HepG2 (cell line): ENCODE measurements around the gene DPYSL3. TPM values are rescaled to one million over a fixed set of nuclear protein-coding genes. Genes with fewer than 3 reads are reported as not detected.

Experiments used
- ATAC-seq: fragments of 200-7000 bp; cut with Tn5 transposase; 3 replicates; pipeline ENCODE4 v1.9.1; 2020; ENCODE audit warnings: mild to moderate bottlenecking, moderate library complexity
- BruUV-seq: library from RNA; stranded (reverse); fragments of 400-500 nt; replicated peaks from 2 replicates; lab custom pipeline; 2021; lab: Mats Ljungman, UMichigan
- CTCF ChIA-PET: fragments of 300-600 bp; formaldehyde crosslinking; extraction: SDS; loops from one replicate; lab custom pipeline; 2021; ENCODE audit warnings: low total read pairs, inconsistent platforms, low intra/inter-chr PET ratio; lab: Yijun Ruan, JAX
- POLR2A ChIA-PET: fragments of 350-600 bp; sonication (Branson Sonifier 250); formaldehyde crosslinking; loops from one replicate; lab custom pipeline; 2020; ENCODE audit warnings: antibody characterized with exemption, inconsistent platforms; lab: Yijun Ruan, JAX
- DNase-seq: peaks from one replicate; pipeline ENCODE4 v3.0.0-alpha.2; 2015; ENCODE audit warnings: low spot score
- FAIRE-seq: peaks from 3 replicates; lab custom pipeline; 2011; peaks lifted over from hg19 to GRCh38; lab: Jason Lieb, UNC
- H2AFZ ChIP-seq: one replicate; pipeline ENCODE4 v1.6.1; 2011; ENCODE audit warnings: low read length, inconsistent platforms
- H3K27ac ChIP-seq: fragments of 300-600 bp; 3 replicates; pipeline ENCODE4 v1.8.0; 2011; ENCODE audit warnings: mixed run types, mild to moderate bottlenecking, mixed read lengths, low read length, inconsistent platforms; ENCODE audit not compliant: insufficient read depth; ENCODE audit errors: extremely low read length
- H3K27me3 ChIP-seq, 2 experiments: fragments of 200-600 bp in 1 of 2; 2 replicates in 1 of 2; 3 replicates in 1 of 2; pipeline versions ENCODE4 v1.6.0 to v1.8.0; 2011; ENCODE audit warnings: low read length in 2 of 2, mild to moderate bottlenecking in 2 of 2, moderate library complexity in 2 of 2, inconsistent platforms in 1 of 2; ENCODE audit not compliant: insufficient read depth in 2 of 2, control insufficient read depth in 1 of 2
- H3K36me3 ChIP-seq, 2 experiments: fragments of 200-600 bp in 1 of 2; replicated peaks in 1 of 2; 2 replicates in 1 of 2; 3 replicates in 1 of 2; pipeline versions ENCODE4 v1.5.1 to v1.8.0; 2011; ENCODE audit warnings: low read length in 2 of 2, inconsistent platforms in 1 of 2; ENCODE audit not compliant: insufficient read depth in 2 of 2, control insufficient read depth in 1 of 2
- H3K4me1 ChIP-seq: 2 replicates; pipeline ENCODE4 v1.5.1; 2012; ENCODE audit warnings: low read length, inconsistent platforms; ENCODE audit not compliant: insufficient read depth
- H3K4me2 ChIP-seq: 2 replicates; pipeline ENCODE4 v1.6.0; 2011; ENCODE audit warnings: low read depth, low read length, inconsistent platforms
- H3K4me3 ChIP-seq, 3 experiments: fragments of 200-600 bp in 1 of 3; sonication (generic), shearing (Covaris generic) in 1 of 3; replicated peaks in 1 of 3; 2 replicates each; pipeline ENCODE4 v1.5.1; 2011 to 2016; ENCODE audit warnings: low read length in 3 of 3, inconsistent platforms in 2 of 3, low read depth in 2 of 3, mild to moderate bottlenecking in 2 of 3, control low read depth in 1 of 3, mixed read lengths in 1 of 3; ENCODE audit not compliant: insufficient read depth in 1 of 3
- H3K79me2 ChIP-seq: one replicate; pipeline ENCODE4 v1.6.1; 2011; ENCODE audit warnings: low read length, inconsistent platforms; ENCODE audit not compliant: insufficient read depth
- H3K9ac ChIP-seq: 2 replicates; pipeline ENCODE4 v1.6.0; 2011; ENCODE audit warnings: mild to moderate bottlenecking, low read depth, low read length, inconsistent platforms; ENCODE audit not compliant: insufficient read depth
- H3K9me3 ChIP-seq: 2 replicates; pipeline ENCODE4 v1.5.1; 2012; ENCODE audit warnings: mild to moderate bottlenecking, low read length
- H4K20me1 ChIP-seq: 2 replicates; pipeline ENCODE4 v1.6.0; 2011; ENCODE audit warnings: inconsistent platforms, mild to moderate bottlenecking, low read length, moderate library complexity; ENCODE audit not compliant: insufficient read depth
- AGO2 ChIP-seq: fragments of 200-400 bp; formaldehyde crosslinking; optimal IDR thresholded peaks from 2 replicates; pipeline ENCODE3; 2017; ENCODE audit warnings: mild to moderate bottlenecking, low read depth, low read length, moderate library complexity
- GATAD1 ChIP-seq: IDR thresholded peaks from 2 replicates; pipeline ENCODE4 v1.6.1; 2016; ENCODE audit warnings: missing genetic modification reagents, missing compliant biosample characterization
- KLF6 ChIP-seq: IDR thresholded peaks from 2 replicates; pipeline ENCODE4 v1.8.0; 2016; ENCODE audit warnings: missing biosample characterization, missing genetic modification reagents
- MIXL1 ChIP-seq: IDR thresholded peaks from 2 replicates; pipeline ENCODE4 v1.6.1; 2016
- PHF20 ChIP-seq: sonication (generic); formaldehyde crosslinking; IDR thresholded peaks from 2 replicates; pipeline ENCODE4 v1.5.0; 2020; ENCODE audit warnings: mild to moderate bottlenecking, missing genetic modification reagents
- POLR2AphosphoS2 ChIP-seq: IDR thresholded peaks from 2 replicates; pipeline ENCODE4 v1.6.1; 2011; ENCODE audit warnings: low read depth, low read length, improper control_type of control experiment
- RAD51 ChIP-seq: fragments of 450-650 bp; IDR thresholded peaks from 2 replicates; pipeline ENCODE4 v1.6.1; 2016; ENCODE audit warnings: borderline replicate concordance
- SMARCE1 ChIP-seq: fragments of 450-650 bp; IDR thresholded peaks from 2 replicates; pipeline ENCODE4 v1.6.1; 2017; ENCODE audit warnings: borderline replicate concordance
- TERF1 ChIP-seq: sonication (generic); formaldehyde crosslinking; IDR thresholded peaks from 2 replicates; pipeline ENCODE4 v1.8.0; 2022; ENCODE audit warnings: mild to moderate bottlenecking, missing genetic modification reagents, moderate library complexity
- ZNF282 ChIP-seq: fragments of 450-650 bp; IDR thresholded peaks from 2 replicates; pipeline ENCODE4 v1.6.1; 2018; ENCODE audit not compliant: partially characterized antibody
- ZNF382 ChIP-seq: sonication (generic); formaldehyde crosslinking; IDR thresholded peaks from 2 replicates; pipeline ENCODE4 v1.5.0; 2020; ENCODE audit warnings: missing genetic modification reagents, mild to moderate bottlenecking, borderline replicate concordance
- ZNF619 ChIP-seq: sonication (generic); formaldehyde crosslinking; IDR thresholded peaks from 2 replicates; pipeline ENCODE4 v1.4.0; 2020; ENCODE audit warnings: mild to moderate bottlenecking, missing genetic modification reagents
- ZNF776 ChIP-seq: sonication (generic); formaldehyde crosslinking; IDR thresholded peaks from 2 replicates; pipeline ENCODE4 v1.4.0; 2020; ENCODE audit warnings: mild to moderate bottlenecking, missing genetic modification reagents
- WGBS: methylation state at CpG from one replicate; pipeline ENCODE4 v1.1.6; 2017; ENCODE audit warnings: low lambda C conversion rate; 5-methylcytosine and 5-hydroxymethylcytosine counted together
- in situ Hi-C: cut with HindIII; loops from 2 replicates; pipeline ENCODE4 v1.10.0; 2017; ENCODE audit warnings: low pct_unique_long_range_greater_than_20kb; ENCODE audit not compliant: extremely low pct_ligation_motif_present
- intact Hi-C: fragments of 100-400 bp; cut with micrococcal nuclease; formaldehyde crosslinking; loops from one replicate; pipeline ENCODE4 v1.10.0; 2022; ENCODE audit not compliant: unreplicated experiment
- polyA plus RNA-seq, 8 experiments: library from polyadenylated mRNA; depleted of rRNA in 3 of 8; stranded (reverse) in 7 of 8; unstranded in 1 of 8; fragments of >200 nt; fragmentation: Illumina TruSeq in 4 of 8; extraction: Trizol in 4 of 8; gene quantifications; 2 replicates each; pipeline versions ENCODE4 v1.2.1 to v1.2.3, GENCODE V29; 2011 to 2016; ENCODE audit warnings: low read depth in 4 of 8, missing spikeins in 1 of 8, mixed read lengths in 1 of 8; ENCODE audit not compliant: insufficient read depth in 1 of 8
- total RNA-seq, 5 experiments: library from RNA; depleted of rRNA; stranded (reverse); fragments of >200 nt; fragmentation: Illumina TruSeq; extraction: Trizol; gene quantifications; 2 replicates each; pipeline ENCODE4 v1.2.3, GENCODE V29; 2016; ENCODE audit warnings: low read depth in 1 of 5
- TF ChIP-seq, protein P1 (sequence below): sonication (generic); formaldehyde crosslinking; IDR thresholded peaks from 2 replicates; pipeline ENCODE4 v1.5.0; 2020; ENCODE audit warnings: mild to moderate bottlenecking, missing genetic modification reagents

DPYSL3 gene
- total and polyA plus RNA-seq, 2 of the 13 experiments (the other 11 are each of a cell fraction or from before 2014, with no cell fraction given), result 0.08 to 0.15 TPM

DNA sequence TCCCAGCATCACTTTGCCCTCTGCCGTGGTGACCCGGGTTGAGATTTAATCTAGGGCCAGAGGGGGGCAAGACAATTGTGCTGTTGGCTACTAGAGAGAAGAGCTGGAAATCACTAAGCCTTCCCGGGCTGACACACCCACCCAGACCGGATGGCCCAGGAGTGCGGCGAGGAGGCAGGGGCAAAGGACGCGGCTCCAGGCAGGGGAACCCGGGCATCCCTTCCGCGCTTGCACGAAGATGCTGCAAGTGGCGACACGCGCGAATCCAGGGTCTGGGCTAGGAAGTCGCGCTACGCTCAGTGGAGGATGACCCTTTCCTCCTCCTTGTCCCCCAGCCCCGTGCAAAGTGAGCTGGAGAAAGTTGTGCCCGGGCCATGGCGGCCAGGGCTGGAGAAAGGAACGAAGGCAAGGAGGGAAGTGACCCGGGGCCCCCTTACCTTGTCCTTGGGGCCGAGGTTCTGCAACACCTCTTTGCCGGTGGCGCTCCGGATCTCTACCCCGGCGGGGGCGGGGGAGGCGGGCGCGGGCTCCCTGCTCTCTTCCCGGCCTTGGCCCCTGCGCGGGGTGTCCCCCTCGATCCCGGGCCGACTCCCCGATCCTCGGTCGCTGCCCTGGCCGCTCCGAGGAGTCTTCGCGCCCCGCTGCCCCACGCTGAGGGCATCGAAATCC lies 693 bp downstream of the DPYSL3 start:
- Histone ChIP-seq H3K4me2 (no peak overlapping the region), H3K9ac (no peak overlapping the region)
- in situ Hi-C loops, result no loop called here

DNA sequence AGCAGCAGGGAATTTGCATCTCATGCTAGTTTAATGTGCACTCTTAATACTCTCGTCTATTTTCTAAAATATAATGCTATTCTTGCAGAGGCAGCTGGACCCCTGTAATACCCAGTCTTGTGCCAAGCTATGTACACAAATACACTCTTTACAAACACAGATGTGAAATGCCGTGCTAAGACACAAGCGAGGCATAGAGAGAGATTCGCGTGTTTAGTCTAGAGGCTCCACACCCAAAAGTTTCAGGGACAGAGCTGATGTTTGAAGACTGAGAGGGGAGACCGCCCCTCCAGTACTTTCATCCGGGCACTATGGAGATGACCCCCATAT lies 1.2 kb downstream of the DPYSL3 start:
- POLR2A ChIA-PET, result no interaction called here
- Histone ChIP-seq H3K9ac (no peak overlapping the region), H3K79me2 (no peaks in the 10 kb centered on the region)

More for the DNA sequence above, 693 bp downstream of the DPYSL3 start:
- FAIRE-seq, result no peak
- Histone ChIP-seq H2AFZ (no peak overlapping the region), H3K4me3 (no peak overlapping the region), H4K20me1 (no peaks in the 10 kb centered on the region), H3K27ac (no peak overlapping the region), H3K4me1 (no peaks in the 10 kb centered on the region), H3K9me3 (no peaks in the 10 kb centered on the region), H3K27me3 (peaks cover 0 to 23% of the 10 kb centered on the region in 2 experiments; a peak in 3 of 5 replicates), H3K79me2 (no peaks in the 10 kb centered on the region), H3K36me3 (no peaks in the 10 kb centered on the region)
- ChIA-PET CTCF (no interaction called here), POLR2A (no interaction called here)
- 53% methylated on average over 9 of the region's 50 CpGs for WGBS
- intact Hi-C loops, result no loop called here
- ATAC-seq, result no peak
- no TSS peak for BruUV-seq
- no peak for DNase-seq
- no peak for TF ChIP-seq PHF20 (CRISPR knock-in tag)

More for the DNA sequence above, 1.2 kb downstream of the DPYSL3 start:
- FAIRE-seq, result no peak
- Histone ChIP-seq H3K4me1 (no peaks in the 10 kb centered on the region), H3K4me2 (no peak overlapping the region), H3K27me3 (peaks cover 0 to 23% of the 10 kb centered on the region in 2 experiments; a peak in 3 of 5 replicates), H3K9me3 (no peaks in the 10 kb centered on the region), H3K27ac (no peak overlapping the region), H3K4me3 (no peak overlapping the region), H3K36me3 (no peaks in the 10 kb centered on the region), H2AFZ (no peak overlapping the region), H4K20me1 (no peaks in the 10 kb centered on the region)
- BruUV-seq, result no TSS peak
- TF ChIP-seq POLR2AphosphoS2 (no peak), AGO2 (no peak), GATAD1 (CRISPR knock-in tag) (no peak), ZNF776 (CRISPR knock-in tag) (no peak), ZNF619 (CRISPR knock-in tag) (no peak), ZNF382 (CRISPR knock-in tag) (no peak), MIXL1 (CRISPR knock-in tag) (no peak), TERF1 (CRISPR knock-in tag) (no peak), SMARCE1 (no peak), ZNF282 (no peak), KLF6 (CRISPR knock-in tag) (no peak), RAD51 (no peak)
- TF ChIP-seq, protein P1, sequence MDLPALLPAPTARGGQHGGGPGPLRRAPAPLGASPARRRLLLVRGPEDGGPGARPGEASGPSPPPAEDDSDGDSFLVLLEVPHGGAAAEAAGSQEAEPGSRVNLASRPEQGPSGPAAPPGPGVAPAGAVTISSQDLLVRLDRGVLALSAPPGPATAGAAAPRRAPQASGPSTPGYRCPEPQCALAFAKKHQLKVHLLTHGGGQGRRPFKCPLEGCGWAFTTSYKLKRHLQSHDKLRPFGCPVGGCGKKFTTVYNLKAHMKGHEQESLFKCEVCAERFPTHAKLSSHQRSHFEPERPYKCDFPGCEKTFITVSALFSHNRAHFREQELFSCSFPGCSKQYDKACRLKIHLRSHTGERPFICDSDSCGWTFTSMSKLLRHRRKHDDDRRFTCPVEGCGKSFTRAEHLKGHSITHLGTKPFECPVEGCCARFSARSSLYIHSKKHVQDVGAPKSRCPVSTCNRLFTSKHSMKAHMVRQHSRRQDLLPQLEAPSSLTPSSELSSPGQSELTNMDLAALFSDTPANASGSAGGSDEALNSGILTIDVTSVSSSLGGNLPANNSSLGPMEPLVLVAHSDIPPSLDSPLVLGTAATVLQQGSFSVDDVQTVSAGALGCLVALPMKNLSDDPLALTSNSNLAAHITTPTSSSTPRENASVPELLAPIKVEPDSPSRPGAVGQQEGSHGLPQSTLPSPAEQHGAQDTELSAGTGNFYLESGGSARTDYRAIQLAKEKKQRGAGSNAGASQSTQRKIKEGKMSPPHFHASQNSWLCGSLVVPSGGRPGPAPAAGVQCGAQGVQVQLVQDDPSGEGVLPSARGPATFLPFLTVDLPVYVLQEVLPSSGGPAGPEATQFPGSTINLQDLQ, result no peak
- CTCF ChIA-PET, result no interaction called here
- no peak for DNase-seq
- in situ Hi-C loops (no loop called here), intact Hi-C loops (no loop called here)
- 29% methylated on average over 7 of the region's 7 CpGs for WGBS
- ATAC-seq, result no peak
